Smooth muscle cell (in vitro differentiated cells): ENCODE results near the gene CDRT15. TPM values are rescaled to one million over a fixed set of nuclear protein-coding genes. Genes with fewer than 3 reads are reported as not detected.

Experiments used
- DNase-seq: peaks from one replicate; lab custom pipeline; 2025; ENCODE audit not compliant: unreplicated experiment; lab: John Stamatoyannopoulos, UW
- H2AFZ ChIP-seq: fragments of 200-600 bp; sonication (generic); 2 replicates; pipeline ENCODE4 v1.6.0; 2016; ENCODE audit warnings: antibody characterized with exemption, low read depth, mild to moderate bottlenecking
- H3F3A ChIP-seq: fragments of 200-600 bp; sonication (generic); 2 replicates; pipeline ENCODE4 v1.6.0; 2017; ENCODE audit warnings: antibody characterized with exemption, low read depth
- H3K27ac ChIP-seq: fragments of 200-600 bp; sonication (generic); 2 replicates; pipeline ENCODE4 v1.5.1; 2016; ENCODE audit warnings: low read depth, mild to moderate bottlenecking
- H3K27me3 ChIP-seq: fragments of 200-600 bp; sonication (generic); 2 replicates; pipeline ENCODE4 v1.6.1; 2016; ENCODE audit warnings: low read depth, mild to moderate bottlenecking
- H3K36me3 ChIP-seq: fragments of 200-600 bp; sonication (generic); 2 replicates; pipeline ENCODE4 v1.5.1; 2016; ENCODE audit warnings: low read depth
- H3K4me1 ChIP-seq: fragments of 200-600 bp; sonication (generic); 2 replicates; pipeline ENCODE4 v1.5.1; 2016; ENCODE audit warnings: low read depth
- H3K4me2 ChIP-seq: fragments of 200-600 bp; sonication (generic); 2 replicates; pipeline ENCODE4 v1.6.0; 2016; ENCODE audit warnings: mild to moderate bottlenecking
- H3K4me3 ChIP-seq: fragments of 200-600 bp; sonication (generic); 2 replicates; pipeline ENCODE4 v1.5.1; 2016; ENCODE audit warnings: mild to moderate bottlenecking
- H3K79me2 ChIP-seq: fragments of 200-600 bp; sonication (generic); 2 replicates; pipeline ENCODE4 v1.6.0; 2016; ENCODE audit warnings: low read depth, mild to moderate bottlenecking
- H3K9ac ChIP-seq: fragments of 200-600 bp; sonication (generic); 2 replicates; pipeline ENCODE4 v1.6.0; 2016; ENCODE audit warnings: low read depth
- H3K9me3 ChIP-seq: fragments of 200-600 bp; sonication (generic); replicated peaks from 2 replicates; pipeline ENCODE4 v1.5.1; 2016; ENCODE audit warnings: low read depth
- H4K20me1 ChIP-seq: fragments of 200-600 bp; sonication (generic); 2 replicates; pipeline ENCODE4 v1.6.0; 2016; ENCODE audit warnings: low read depth
- CTCF ChIP-seq: fragments of 200-600 bp; sonication (generic); IDR thresholded peaks from 2 replicates; pipeline ENCODE4 v1.5.1; 2017; ENCODE audit warnings: borderline replicate concordance, mild to moderate bottlenecking, antibody characterized with exemption; ENCODE audit not compliant: insufficient read depth, poor library complexity, severe bottlenecking
- WGBS: methylation state at CpG from one replicate; pipeline ENCODE4 v1.1.7; 2016; ENCODE audit warnings: low lambda C conversion rate; 5-methylcytosine and 5-hydroxymethylcytosine counted together
- polyA plus RNA-seq: library from polyadenylated mRNA; unstranded; fragments of >200 nt; fragmentation: Nextera tagmentation; extraction: Ambion mirVana; gene quantifications from 2 replicates; pipeline ENCODE4 v1.2.1, GENCODE V29; 2016
- total RNA-seq: library from RNA; depleted of rRNA; stranded (reverse); fragments of >200 nt; gene quantifications from 2 replicates; pipeline ENCODE4 v1.2.3, GENCODE V29; 2014

Gene CDRT15
- total and polyA plus RNA-seq, 2 experiments from 2014 or later = not detected

DNA sequence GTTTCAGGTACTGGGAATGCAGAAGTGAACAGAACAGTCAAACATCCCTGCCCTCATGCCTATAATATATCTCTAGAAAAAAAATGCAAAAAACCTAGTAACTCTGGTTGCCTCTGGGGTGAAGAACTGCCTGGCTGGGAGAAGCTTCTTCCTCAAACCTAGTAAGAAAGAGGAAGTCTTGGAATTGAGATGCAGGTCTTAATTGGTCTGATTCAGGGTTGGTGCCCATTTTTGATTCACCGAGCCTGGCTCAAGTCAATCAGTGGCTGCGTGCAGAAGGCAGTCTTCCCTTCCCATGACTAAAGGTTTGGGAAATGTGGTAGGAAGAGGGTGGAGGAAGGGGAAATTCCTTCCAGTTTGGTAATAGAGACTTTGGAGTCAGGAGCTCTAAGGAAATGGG is 22.4 kb downstream of the CDRT15 start:
- Histone ChIP-seq H3K27me3 (no peaks in the 10 kb centered on the region), H2AFZ (no peak overlapping the region), H4K20me1 (no peaks in the 10 kb centered on the region), H3F3A (no peaks in the 10 kb centered on the region), H3K4me3 (no peak overlapping the region), H3K4me2 (no peak overlapping the region), H3K9me3 (no peaks in the 10 kb centered on the region), H3K79me2 (no peaks in the 10 kb centered on the region), H3K36me3 (no peaks in the 10 kb centered on the region), H3K27ac (no peak overlapping the region), H3K9ac (no peak overlapping the region), H3K4me1 (no peaks in the 10 kb centered on the region)
- DNase-seq = no peak
- WGBS = 90% methylated on average over 2 of the region's 2 CpGs
- TF ChIP-seq CTCF = no peak

GRCh38 chr17:14212401-14212800 is 24.3 kb downstream of the CDRT15 start:
- no peaks in the 10 kb centered on the region for H3K36me3 ChIP-seq
- TF ChIP-seq CTCF = no peak
- no peak overlapping the region for H3K9ac ChIP-seq
- H3K4me1 ChIP-seq = no peaks in the 10 kb centered on the region
- no peaks in the 10 kb centered on the region for H3K9me3 ChIP-seq
- H4K20me1 ChIP-seq = no peaks in the 10 kb centered on the region
- no peak overlapping the region for H3K27ac ChIP-seq
- no peak overlapping the region for H3K4me2 ChIP-seq
- H2AFZ ChIP-seq = no peak overlapping the region
- no peak overlapping the region for H3K4me3 ChIP-seq
- 96% methylated on average over 12 of the region's 12 CpGs for WGBS
- H3F3A ChIP-seq = no peaks in the 10 kb centered on the region
- DNase-seq = no peak
- H3K79me2 ChIP-seq = no peaks in the 10 kb centered on the region
- no peaks in the 10 kb centered on the region for H3K27me3 ChIP-seq

- Histone ChIP-seq H3K4me2 (no peak overlapping the region), H3K79me2 (no peaks in the 10 kb centered on the region), H2AFZ (no peak overlapping the region), H3K4me3 (no peak overlapping the region), H3K9ac (no peak overlapping the region), H3K27ac (no peak overlapping the region), H3K36me3 (no peaks in the 10 kb centered on the region), H3K27me3 (no peaks in the 10 kb centered on the region), H4K20me1 (no peaks in the 10 kb centered on the region), H3K4me1 (no peaks in the 10 kb centered on the region), H3F3A (no peaks in the 10 kb centered on the region), H3K9me3 (no peaks in the 10 kb centered on the region)
- no peak for DNase-seq
- 96% methylated on average over 17 of the region's 17 CpGs for WGBS
- TF ChIP-seq CTCF = peak; percentile 21
Observed at GRCh38 chr17:14211801-14212200, 24.9 kb downstream of the CDRT15 start.

- Histone ChIP-seq H4K20me1 (no peaks in the 10 kb centered on the region), H3K9ac (no peak overlapping the region), H2AFZ (no peak overlapping the region), H3F3A (no peaks in the 10 kb centered on the region), H3K27me3 (no peaks in the 10 kb centered on the region), H3K4me1 (no peaks in the 10 kb centered on the region), H3K27ac (no peak overlapping the region), H3K4me2 (no peak overlapping the region), H3K4me3 (no peak overlapping the region), H3K79me2 (no peaks in the 10 kb centered on the region), H3K36me3 (no peaks in the 10 kb centered on the region), H3K9me3 (no peaks in the 10 kb centered on the region)
- no peak for DNase-seq
- no peak for TF ChIP-seq CTCF
- WGBS = 96% methylated on average over 4 of the region's 4 CpGs
Observed at GRCh38 chr17:14211246-14211645, 25.4 kb downstream of the CDRT15 start.
